Prostate gland (tissue), 2 donors: Measurements from ENCODE around the gene SNAP29.

ENCODE experiments used
- CTCF ChIP-seq, 4 experiments: fragments of 200-600 bp in 2 of 4; fragments of 450-650 bp in 2 of 4; sonication (generic) in 2 of 4; IDR thresholded peaks; 1 replicate in 3 of 4; 2 replicates in 1 of 4; pipeline ENCODE4 v1.5.1; 2016 to 2019; ENCODE audit warnings: antibody characterized with exemption in 4 of 4, mild to moderate bottlenecking in 2 of 4, moderate library complexity in 2 of 4
- POLR2A ChIP-seq: fragments of 450-650 bp; IDR thresholded peaks from one replicate; pipeline ENCODE4 v1.6.1; 2016; ENCODE audit warnings: antibody characterized with exemption, mild to moderate bottlenecking
- POLR2AphosphoS5 ChIP-seq: sonication (generic); formaldehyde crosslinking; IDR thresholded peaks from one replicate; pipeline ENCODE4 v1.6.1; 2017; ENCODE audit warnings: antibody characterized with exemption

GRCh38 chr22:20811171-20811570, 47.6 kb upstream of the SNAP29 start:
- no peak for TF ChIP-seq CTCF (IDR thresholded peaks at IDR 0.05)
- TF ChIP-seq POLR2A = no peak
- TF ChIP-seq POLR2AphosphoS5 = no peak
